ENCODE results near the gene OR2V2. TPM values are rescaled to one million over a fixed set of nuclear protein-coding genes. Genes with fewer than 3 reads are reported as not detected.

The OR2V2 gene
- total RNA-seq, 1 experiment from 2014 or later = not detected

- no peak for TF ChIP-seq CTCF (conservative IDR thresholded peaks at IDR 0.05)
- peaks cover 0 to 7% of the 10 kb centered on the region in 2 experiments; a peak in 2 of 5 replicates for H3K9me3 Mint-ChIP-seq
- H3K14ac ChIP-seq (ENCODE audit: insufficient read depth, low read length) = no peak overlapping the region
- H2BK20ac ChIP-seq (ENCODE audit: low read depth, low read length, poor library complexity, severe bottlenecking) = no peak overlapping the region
- no peaks in the 10 kb centered on the region for H3K79me2 ChIP-seq (ENCODE audit: insufficient read depth, low read length)
- H4K8ac ChIP-seq (replicated peaks; ENCODE audit: insufficient read length, low read depth, low read length) = no peak overlapping the region
- no peak overlapping the region for H3K23ac ChIP-seq (ENCODE audit: insufficient read length, low read depth, low read length)
- no peak overlapping the region for H3K56ac ChIP-seq (ENCODE audit: insufficient read length, low read depth, low read length)
- peak overlapping the region in 1 of 3 experiments; percentile 37; a peak in 1 of 7 replicates for H3K27ac Mint-ChIP-seq
- H3K4me2 ChIP-seq (ENCODE audit: insufficient read depth, insufficient read length, low read length) = no peak overlapping the region
- no peak overlapping the region for H2BK12ac ChIP-seq (ENCODE audit: insufficient read length, low read depth, low read length)
- H3K27ac ChIP-seq (ENCODE audit: insufficient read length, low read depth, low read length) = no peak overlapping the region
- no peaks in the 10 kb centered on the region for H3K4me1 ChIP-seq (ENCODE audit: insufficient read depth, low read length)
- no CpG with 5 or more reads among the region's 18 CpGs for WGBS (ENCODE audit: extremely low coverage, insufficient read length, low lambda C conversion rate)
- H3K79me1 ChIP-seq (ENCODE audit: insufficient read depth, low read depth, low read length, poor library complexity, severe bottlenecking) = no peaks in the 10 kb centered on the region
- H3T11ph ChIP-seq (ENCODE audit: low read length) = no peak overlapping the region
- H3K23me2 ChIP-seq (ENCODE audit: insufficient read length, low read depth, low read length, poor library complexity, severe bottlenecking) = no peaks in the 10 kb centered on the region
- H4K5ac ChIP-seq (ENCODE audit: insufficient read length, low read depth, low read length) = no peak overlapping the region
- no peak overlapping the region for H2BK15ac ChIP-seq (ENCODE audit: low read depth, low read length)
- no peaks in the 10 kb centered on the region for H4K20me1 ChIP-seq (ENCODE audit: control insufficient read depth, insufficient read depth, insufficient read length)
- peaks cover 42% of the 10 kb centered on the region for H3K27me3 Mint-ChIP-seq (ENCODE audit: low read depth)
- no peak overlapping the region for H2BK120ac ChIP-seq (ENCODE audit: low read depth, low read length, poor library complexity, severe bottlenecking)
- no peak overlapping the region for H3K4me3 Mint-ChIP-seq
- no peaks in the 10 kb centered on the region for H3K9me3 ChIP-seq (ENCODE audit: control insufficient read depth, low read depth, low read length)
- H3K4ac ChIP-seq (ENCODE audit: low read depth, low read length) = no peak overlapping the region
- no peak for DNase-seq
- no peak overlapping the region for H3K9ac ChIP-seq (ENCODE audit: extremely low read depth, insufficient read length, low read length)
- H2AK5ac ChIP-seq (ENCODE audit: insufficient read length, low read length) = no peak overlapping the region
- H2BK5ac ChIP-seq (ENCODE audit: insufficient read length, low read length) = no peak overlapping the region
- no peak overlapping the region for H2AFZ ChIP-seq (ENCODE audit: low read length)
- H3K18ac ChIP-seq (ENCODE audit: insufficient read length, low read depth, low read length) = no peak overlapping the region
- H4K91ac ChIP-seq (ENCODE audit: insufficient read length, low read depth, low read length) = no peak overlapping the region
- peaks cover 0 to 11% of the 10 kb centered on the region in 2 experiments; a peak in 1 of 4 replicates for H3K4me1 Mint-ChIP-seq
- H3K36me3 Mint-ChIP-seq (ENCODE audit: insufficient read depth in 1 of 3, low read depth in 3 of 3) = no peaks in the 10 kb centered on the region
- no peaks in the 10 kb centered on the region; the same call in 1 of the 2 replicates for H3K27me3 ChIP-seq (ENCODE audit: insufficient read depth, low read length)
These were observed 20.5 kb upstream of the OR2V2 start for GRCh38 chr5:181126841-181127240.

Measured in H9 (cell line).